Renal pelvis (tissue), 4 donors: ENCODE results near the gene ACAA2. TPM values are rescaled to one million over a fixed set of nuclear protein-coding genes. Genes with fewer than 3 reads are reported as not detected.
"Not testable (repeated sequence)": the region's sequence is repeated elsewhere in the genome, so short reads cannot be mapped to it uniquely, and the experiment has no call there.

Source experiments
- DNase-seq: peaks from one replicate; pipeline ENCODE4 v3.0.0-alpha.2; 2013
- polyA plus RNA-seq, 3 donors: library from polyadenylated mRNA; unstranded; fragments of 120-200 nt; gene quantifications; one replicate each; pipeline ENCODE4 v1.2.1, GENCODE V29; 2013; ENCODE audit not compliant: insufficient read length in 3 of 3

Gene ACAA2
- polyA plus RNA-seq, 3 donors = 235 to 264 (median 258) TPM

DNA sequence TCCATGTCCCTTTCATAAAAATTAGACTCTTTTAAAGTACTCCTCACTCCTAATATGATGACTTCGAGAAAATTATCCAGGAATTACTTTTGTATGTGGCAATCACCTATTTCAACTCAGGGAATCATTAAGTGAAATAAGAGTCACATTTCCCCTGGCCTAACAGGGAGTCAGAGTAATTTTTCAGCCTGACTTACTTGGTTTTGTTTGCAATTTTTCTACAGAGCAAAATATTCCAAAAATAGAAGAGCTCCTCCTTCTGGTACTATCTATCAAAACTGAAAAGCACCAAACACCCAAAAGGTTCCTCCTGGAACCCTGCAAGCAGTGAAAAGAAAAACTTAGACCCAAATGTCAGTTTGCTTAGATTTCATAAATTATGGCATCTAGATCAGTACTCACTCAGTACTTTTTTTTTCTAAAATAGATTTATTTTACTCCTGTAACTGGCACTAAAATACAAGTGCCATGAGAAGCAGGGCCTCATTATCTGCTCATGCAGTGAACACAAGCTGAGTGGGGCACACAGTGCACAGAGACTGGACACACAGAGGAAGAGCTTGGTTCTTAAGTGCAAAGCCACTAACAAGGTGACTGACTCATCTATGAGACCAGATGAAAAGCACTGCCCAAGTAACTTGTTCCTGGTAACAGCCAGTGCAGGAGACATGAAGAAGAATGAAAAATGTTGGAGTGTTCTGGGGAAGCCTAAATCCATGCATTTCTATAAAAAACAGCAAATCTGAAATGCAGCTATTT is 28.7 kb downstream of the ACAA2 start:
- DNase-seq = no peak

DNA sequence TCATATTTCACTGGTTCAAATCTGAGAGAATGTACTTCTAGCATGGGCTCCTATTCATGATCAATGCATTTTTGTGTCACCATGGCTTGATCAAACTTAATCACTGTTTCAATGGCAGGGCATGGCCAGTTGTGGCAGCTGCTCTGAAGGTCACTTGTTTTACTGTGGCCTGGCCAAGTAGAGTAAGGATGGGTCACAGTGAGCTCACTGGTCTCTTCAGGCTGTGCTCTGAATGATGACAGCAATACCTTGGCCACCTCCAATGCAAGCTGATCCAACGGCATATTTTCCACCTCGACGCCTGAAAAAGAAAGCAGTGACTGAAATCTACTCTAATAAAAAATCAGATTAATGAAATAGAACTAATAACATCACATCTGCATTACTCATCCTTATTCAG is 29.7 kb downstream of the ACAA2 start:
- DNase-seq = not testable (repeated sequence)

DNA sequence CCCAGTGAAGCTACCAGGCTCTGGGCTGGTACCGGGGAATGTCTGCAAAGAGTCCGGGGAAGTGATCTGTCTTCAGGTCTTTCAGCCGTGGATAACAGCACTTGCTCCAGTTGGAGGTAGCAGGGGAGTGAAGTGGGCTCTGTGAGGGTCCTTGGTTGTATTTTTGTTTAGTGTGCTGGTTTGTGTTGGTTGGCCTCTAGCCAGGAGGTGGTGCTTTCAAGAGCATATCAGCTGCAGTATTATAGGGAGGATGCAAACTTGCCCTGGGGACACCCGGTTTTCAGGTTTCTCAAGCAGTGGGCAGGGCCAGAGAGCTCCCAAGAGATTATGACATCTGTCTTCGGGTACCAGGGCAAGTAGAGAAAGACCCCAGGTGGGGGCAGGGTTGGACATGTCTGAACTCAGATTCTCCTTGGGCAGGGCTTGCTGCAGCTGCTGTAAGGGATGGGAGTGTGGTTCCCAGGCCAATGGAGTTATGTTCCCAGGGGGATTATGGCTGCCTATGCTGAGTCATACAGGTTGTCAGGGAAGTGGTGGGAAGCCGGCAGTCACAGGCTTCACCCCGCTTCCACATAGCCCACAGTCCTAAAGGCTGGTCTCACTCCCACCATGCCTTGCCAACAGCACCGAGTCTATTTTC is 34.4 kb downstream of the ACAA2 start:
- DNase-seq = no peak

DNA sequence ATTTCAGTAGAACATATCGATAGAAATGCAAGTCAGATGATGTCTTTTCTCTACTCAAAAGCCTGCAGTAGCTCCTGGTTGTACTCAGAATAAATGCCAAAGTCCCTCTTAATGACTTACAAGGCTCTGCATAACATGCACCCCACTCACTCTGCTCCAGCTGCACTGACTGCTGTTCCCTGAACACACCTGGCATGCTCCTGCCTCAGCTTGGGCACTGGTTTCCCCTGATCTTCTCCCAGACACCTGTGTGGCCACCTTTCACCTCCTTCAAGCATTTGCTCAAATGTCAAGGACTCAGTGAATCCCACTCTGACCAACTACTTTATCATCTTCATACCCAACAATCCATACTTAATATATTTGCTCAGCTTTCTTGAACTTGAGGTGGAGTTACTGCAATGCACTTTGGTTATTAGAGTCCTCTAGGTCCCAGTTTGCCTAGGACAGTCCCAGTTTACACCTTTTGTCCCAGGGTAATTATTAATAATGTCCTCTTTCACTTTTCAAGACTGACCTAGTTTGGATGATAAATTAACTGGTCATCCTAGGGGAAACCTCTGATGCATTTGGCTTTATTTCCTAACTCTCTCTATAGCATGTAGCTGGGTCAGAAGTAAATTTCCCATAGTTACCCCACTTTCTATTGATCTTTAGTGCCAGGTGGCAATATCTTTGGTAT is 44.1 kb downstream of the ACAA2 start:
- DNase-seq = no peak

DNA sequence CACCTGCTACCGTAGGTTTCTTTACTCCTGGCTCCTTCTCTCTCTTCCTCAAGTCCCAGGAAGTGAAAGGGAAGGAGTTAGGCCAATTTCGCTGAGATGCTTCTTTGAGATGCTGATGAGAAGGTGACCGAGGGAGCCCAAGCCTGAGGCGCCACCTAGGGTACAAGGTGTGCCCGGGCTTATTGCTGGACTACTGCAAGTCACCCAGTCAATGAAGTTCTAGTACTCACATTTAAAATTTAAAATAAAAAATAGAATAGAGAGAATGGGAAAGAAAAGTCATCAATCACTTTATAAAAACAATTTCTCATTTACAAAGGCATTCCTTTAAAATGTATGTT is 45.3 kb downstream of the ACAA2 start:
- DNase-seq = peak; percentile 59

DNA sequence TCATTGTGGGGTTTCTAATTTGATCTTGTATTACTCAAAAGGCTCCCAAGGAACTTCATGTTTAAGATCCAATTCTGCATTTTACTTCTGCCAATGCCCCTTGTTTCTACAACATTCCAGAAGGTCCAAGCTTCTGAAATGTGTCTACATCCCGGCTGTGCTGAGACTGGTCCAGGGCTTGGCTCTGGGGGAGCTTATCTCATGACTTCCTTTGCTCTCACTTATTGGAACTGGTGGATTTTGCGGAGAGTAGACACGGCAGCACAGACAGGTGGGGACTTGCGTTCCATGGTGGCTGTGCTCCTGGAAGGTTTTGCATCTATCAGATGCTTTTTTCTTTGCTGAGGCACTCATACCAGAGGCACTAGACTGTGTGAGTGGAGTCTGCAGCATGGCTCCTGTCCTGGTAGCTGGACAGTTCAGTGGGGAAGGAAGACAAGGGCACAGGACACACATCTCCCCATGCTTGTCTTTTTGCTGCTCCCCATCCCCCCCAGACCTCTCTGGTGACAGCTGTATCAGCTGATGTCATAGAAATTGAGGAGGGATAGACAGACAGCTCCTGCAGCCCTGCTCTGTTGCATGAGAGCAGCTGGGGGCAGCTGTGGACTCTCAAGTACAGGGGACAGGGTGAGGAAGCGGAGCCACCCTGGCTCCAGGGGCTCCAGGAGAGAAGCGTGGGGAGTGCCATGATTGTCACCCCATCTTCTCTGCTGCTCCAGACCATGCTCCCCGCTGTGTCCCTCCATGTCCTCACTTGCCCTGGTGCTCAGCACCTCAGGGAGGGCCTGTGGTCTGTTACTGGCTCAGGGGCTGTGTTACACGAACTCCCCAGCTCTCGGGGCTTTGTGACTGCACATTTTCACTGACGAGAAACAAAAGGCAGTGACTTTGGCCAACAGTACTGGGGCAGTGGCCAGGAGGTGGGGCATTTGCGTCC is 46.0 kb downstream of the ACAA2 start:
- no peak for DNase-seq

DNA sequence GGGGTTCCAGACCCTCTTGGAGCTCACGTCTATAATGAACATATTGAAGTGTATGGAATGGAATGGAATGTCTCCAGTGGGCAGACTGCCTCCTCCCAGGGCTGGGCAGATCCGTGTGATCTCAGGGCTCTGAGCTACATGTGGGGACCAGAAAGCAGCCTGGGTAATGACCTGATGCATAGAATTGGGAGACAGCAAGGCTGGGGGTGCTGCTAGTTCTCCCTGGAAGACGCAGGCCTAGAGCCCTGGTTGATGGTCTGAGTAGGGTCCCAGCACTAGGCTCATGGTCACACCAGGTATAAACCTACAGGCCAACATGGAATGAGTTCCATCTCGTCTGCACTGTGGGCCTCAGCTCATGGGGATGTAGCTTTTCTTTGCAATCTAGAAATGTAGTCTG is 46.7 kb downstream of the ACAA2 start:
- no peak for DNase-seq

DNA sequence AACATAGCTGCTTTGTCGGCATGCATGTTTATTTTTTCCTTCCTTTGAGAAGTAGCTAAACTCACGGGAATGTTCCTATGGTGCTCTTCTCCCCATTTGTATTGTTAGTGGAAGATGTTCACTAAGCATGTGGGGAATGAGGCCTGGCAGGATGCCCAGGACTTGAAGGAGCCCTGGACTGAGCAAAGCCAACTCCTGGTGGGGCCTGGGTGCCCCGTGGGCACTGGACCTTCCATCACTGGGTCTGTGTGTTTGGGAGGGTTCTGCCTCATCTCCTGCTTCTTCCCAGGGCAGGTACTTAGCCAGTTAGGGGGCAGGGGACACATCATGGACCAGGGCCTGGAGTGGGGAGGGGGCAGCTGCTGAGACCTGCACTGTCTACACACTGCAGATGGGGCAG is 49.3 kb downstream of the ACAA2 start:
- DNase-seq = no peak

DNA sequence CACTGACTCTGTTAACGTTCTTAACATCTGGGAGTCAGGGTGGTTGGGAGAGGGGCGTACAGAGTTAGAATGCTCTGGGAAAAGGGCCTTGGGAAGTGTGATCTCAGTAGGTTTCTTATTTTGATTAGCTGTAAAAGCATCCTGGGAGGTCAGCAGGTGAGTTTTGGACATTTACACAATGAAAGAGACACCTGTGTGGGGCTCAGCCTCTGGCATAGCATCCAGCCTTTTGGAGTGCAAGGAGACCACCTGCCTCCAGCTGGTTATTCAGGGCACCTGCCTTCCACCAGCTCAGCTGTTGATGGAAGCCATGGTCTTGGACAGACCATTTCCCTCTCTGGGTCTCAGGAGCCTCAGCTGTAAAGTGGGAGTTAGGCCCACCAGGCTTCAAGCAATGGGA is 49.7 kb downstream of the ACAA2 start:
- no peak for DNase-seq

DNA sequence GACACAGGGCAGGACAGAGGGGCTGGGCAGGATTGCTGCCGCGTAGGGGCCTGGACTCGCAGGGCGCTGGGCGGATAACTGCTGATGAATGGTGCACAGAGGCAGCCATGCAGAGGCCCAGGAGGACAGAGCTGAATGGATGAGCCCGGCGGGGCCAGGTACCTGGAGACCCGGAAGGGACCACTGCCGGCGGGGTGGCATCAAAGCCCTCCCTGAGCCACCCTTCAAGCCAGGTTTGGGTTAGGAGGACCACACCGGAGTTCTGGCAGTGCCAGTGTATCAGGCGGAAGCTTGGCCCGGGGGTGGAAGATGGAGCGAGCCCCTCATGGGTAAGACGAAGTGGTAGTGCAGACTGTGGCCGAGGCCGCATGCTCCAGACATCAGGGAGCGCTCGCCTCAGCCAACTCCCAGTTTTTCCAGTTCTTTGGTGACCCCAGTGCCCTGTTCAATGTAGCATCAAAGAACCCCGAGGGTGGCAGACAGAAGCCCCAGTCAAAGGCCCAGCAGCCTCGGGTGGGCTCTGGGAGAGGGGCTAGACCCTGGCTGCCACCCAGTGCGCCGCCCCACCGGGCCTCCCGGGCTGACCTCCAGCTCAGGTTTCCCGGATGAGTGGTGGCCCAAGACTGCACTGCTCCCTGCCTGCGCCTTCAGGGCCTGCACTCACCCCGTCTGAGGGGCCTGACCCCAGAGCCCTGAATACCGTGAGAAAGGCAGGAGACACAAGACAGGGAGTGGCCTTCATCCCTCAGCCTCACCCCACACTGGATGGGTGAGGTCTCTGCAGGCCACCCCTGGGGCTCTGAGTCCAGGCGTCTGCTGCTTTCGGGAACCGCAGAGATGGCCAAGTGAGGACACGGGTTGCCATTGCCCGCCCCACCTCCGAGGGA is 50.9 kb downstream of the ACAA2 start:
- DNase-seq = no peak

DNA sequence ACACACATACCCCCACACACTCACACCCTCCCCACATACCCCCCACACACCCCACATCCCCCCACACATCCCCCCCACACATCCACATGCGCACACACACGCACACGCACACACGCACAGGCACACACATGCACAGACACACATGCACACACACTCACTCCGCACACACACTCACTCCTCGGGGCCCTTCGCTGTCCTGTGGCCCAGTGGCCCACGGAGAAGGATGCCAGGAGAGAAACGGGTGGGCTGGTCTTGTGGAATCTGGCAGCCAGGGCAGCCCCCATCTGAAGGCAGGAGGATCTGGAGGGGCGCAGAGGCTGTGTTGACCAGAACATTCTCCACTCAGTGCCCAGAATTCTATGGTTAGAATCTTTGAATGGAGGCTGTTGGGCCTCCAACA is 51.6 kb downstream of the ACAA2 start:
- no peak for DNase-seq

DNA sequence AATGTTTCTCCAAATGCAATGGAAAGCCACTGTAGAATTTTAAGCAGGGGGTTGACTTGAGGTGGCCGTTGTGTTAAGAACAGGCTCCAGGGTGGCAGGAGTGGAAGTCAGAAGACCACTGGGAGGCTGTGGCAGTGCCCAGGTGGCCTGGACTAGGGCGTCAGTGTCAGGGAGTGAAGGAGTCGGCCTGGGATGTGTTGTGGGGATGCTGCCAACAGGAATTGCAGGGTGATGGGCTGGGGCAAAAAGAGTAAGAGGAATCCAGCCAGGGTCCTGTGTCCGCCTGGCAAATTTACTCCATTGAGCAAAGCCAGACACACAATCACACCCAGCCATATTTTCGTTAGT is 55.1 kb downstream of the ACAA2 start:
- no peak for DNase-seq

DNA sequence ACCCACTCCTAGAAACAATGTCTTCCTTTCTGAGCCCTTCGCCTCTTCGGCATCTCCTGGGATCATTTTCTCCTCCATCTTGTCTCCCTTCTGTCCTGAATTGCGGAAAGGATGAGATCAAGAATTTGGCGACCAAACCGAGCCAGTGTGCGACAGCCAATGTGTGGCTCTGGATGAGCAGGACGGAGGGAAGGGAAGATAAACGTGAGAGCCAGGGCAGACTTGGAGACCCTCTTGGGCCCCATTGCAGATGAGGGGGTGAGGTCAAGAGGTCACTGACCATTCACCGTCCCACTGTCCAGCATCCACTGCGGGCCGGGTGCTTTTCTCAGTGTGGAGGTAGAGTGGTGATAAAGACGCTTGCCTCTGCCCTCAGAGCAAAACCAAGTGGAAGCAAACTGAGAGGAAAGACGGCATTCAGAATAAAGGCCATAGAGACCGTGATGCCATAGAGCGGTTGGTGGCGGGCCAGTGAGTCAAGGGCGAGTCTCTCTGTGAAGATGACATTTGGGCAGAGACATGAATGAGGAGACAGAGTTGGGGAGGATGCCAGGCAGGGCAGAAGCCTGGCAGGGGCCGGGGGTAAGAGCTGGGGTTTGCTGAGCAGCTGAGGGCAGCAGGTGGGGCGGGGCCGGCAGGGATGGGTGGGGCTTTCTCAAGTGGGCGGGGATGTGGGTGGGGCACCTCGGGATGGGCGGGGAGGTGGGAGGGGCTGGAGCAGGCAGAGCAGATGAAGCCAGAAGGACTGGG is 55.6 kb downstream of the ACAA2 start:
- no peak for DNase-seq

DNA sequence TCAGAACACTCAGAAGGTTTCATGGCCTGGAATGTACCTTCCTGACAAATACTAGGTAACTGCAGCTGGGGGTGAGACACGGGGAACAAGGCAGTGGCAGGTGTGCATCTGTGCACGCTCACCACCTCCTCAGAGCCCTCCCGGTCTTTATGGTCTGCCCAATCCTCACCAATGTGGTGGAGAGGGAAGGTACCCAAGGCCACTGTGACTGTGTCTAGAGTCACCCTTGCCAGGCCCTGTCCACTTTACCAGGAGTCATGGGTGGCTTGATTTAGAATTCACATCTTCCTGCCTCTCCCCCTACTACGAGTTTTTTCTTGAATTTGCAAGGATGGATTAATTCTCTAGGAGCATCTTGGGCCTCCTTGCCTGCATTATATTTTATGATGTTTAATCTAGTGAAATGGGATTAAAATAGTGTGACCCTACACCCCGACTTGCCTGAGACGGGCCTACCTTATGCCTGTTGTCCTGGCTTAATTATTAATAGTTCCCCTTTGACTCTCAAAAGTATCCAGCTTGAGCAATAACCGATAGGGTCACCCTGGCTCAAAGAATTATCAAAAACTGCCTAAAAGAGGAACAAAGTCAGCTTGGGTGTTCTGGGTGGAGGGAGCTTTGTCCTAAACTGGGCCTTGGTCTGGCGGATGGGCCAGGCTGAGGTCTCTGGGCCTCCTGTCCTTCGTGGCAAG is 56.5 kb downstream of the ACAA2 start:
- no peak for DNase-seq

DNA sequence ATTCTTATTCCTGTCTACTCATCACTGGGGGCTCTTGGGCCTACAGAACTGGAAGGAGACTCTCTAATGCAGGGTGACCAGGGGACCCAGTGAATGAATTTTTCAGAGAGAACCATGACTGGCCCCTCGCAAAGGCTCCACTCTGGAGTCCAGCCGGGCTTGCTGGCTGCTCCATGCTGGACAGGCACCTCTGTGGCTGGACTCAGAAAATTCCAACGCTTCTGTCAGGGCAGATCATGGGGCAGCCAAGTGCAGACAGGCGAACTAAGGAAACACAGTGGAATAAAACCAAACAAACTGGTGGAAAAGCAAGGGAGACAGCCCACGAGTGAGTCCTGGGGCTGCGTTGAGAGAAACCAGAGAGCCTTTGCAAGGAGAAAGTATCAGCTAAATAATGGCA is 57.2 kb downstream of the ACAA2 start:
- no peak for DNase-seq

DNA sequence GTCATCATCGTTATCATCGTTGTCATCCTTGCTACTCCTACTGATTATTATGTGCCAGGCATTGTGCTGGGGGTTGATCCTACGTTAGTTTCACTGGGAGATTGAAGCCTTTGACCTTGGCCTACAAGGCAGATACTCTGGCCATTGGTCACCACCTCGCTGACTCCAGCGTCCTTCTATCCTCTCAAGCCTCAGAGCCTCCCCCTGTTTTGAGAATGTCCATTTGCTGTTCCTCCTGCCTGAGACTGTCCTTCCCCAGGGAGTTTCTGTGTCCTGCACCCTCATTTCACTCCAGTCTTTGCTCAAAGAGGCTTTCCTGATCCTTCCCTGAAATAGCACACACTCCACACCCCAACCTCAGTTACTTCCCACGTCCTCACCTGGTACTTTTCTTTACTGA is 57.8 kb downstream of the ACAA2 start:
- no peak for DNase-seq

DNA sequence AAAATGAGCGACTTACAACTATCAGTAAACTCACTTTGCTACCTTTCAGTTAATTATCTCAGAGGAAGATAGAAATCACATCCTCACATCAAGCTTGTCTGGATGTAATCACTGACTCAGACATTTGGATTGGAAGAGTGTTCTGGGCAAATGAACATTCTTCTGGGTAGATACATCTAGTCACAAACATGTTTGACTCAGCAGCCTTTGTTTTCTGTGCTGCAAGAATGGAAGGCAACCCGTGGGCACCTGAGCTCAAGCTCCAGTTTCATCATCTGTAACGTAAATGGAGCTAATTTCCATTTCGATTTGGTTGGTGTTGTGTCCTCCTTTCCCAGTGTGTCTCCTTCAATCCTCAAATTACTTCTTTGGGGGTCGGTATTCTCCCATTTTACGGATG is 58.5 kb downstream of the ACAA2 start:
- DNase-seq = no peak

DNA sequence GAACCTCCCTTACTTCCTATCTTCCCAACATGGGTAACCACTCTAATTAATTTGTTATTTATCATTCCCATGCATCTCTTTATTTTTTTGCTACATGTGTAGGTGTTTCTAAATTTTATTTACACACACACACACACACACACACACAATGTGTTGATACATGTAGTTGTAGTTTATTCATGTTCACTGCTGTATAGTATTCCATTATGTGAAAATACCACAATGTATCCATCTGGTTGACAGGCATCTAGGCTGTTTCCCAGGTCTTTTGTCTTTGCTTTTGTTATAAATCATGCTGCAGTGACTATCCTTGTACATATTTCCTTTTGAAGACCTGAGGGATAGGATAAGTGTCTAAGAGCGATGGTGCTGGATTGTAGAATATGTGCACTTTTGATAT is 59.7 kb downstream of the ACAA2 start:
- DNase-seq = no peak

DNA sequence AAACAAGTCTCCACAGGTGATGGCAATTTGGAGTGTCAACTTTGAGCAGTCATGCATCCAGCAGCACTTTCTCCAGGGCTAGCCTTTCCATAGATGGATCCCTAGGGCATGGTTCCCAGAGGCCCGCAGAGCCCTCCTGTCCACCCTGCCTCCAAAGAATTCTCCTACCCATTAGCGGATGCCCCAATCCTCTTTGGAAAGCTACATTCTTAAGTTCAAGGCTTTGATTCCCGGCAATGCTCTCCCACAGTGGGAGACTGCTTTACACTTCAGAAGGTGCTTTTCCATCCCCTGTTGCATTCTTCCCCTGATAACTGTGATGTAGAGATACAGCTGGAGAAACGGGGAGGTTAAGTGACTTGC is 61.3 kb downstream of the ACAA2 start:
- DNase-seq = no peak
